Measurements from ENCODE around the gene WNT5B.

The WNT5B gene

GRCh38 chr12:1603269-1603993 lies 25.6 kb upstream of the WNT5B start:
- Histone ChIP-seq H3K79me2 (ENCODE audit: low read length) (no peaks in the 10 kb centered on the region), H3K9me3 (ENCODE audit: insufficient read depth, low read length) (no peaks in the 10 kb centered on the region), H3K27me3 (ENCODE audit: low read depth, low read length) (0 out of 2 replicates have a peak, but pooled peaks cover 1% of the 10 kb centered on the region), H3K4me3 (ENCODE audit: low read length) (no peak overlapping the region), H4K20me1 (ENCODE audit: insufficient read depth, low read length) (peaks cover 3% of the 10 kb centered on the region; the same call in 1 of the 2 replicates), H3K36me3 (replicated peaks; ENCODE audit: low read depth, low read length) (no peaks in the 10 kb centered on the region), H3K4me2 (ENCODE audit: low read length) (no peak overlapping the region), H3K4me1 (ENCODE audit: low read length) (peaks cover 41% of the 10 kb centered on the region), H3K27ac (ENCODE audit: low read length) (no peak overlapping the region), H3K9ac (ENCODE audit: low read length) (no peak overlapping the region), H2AFZ (ENCODE audit: low read depth, low read length) (no peak overlapping the region)
- TF ChIP-seq CTCF (IDR thresholded peaks at IDR 0.05; ENCODE audit: low read depth, low read length) (no peak), EZH2phosphoT487 (IDR thresholded peaks at IDR 0.05; ENCODE audit: low read depth) (no peak)

DNA sequence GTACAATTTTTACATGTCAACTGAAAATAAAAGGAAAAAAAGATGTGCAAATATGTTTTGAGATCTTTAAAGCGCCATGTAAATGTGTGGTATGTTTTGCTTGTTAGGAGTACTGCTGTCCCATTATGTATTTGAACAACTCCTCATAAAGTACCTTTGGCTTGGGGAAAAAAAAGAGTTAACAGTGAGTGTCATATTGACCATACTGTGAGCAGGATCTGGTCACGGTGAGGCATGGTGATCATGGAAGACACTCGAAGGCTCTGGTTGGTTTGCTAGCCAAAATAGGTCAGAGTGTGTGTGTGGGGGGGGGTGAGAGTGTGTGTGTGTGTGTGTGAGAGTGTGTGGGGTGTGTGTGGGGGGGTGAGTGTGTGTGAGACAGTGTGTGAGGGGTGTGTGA lies 24.6 kb upstream of the WNT5B start:
- no peaks in the 10 kb centered on the region for H3K36me3 ChIP-seq (replicated peaks; ENCODE audit: low read depth, low read length)
- H3K79me2 ChIP-seq (ENCODE audit: low read length) = no peaks in the 10 kb centered on the region
- H3K27me3 ChIP-seq (ENCODE audit: low read depth, low read length) = 0 out of 2 replicates have a peak, but pooled peaks cover 3% of the 10 kb centered on the region
- H3K4me3 ChIP-seq (ENCODE audit: low read length) = no peak overlapping the region
- TF ChIP-seq EZH2phosphoT487 (IDR thresholded peaks at IDR 0.05; ENCODE audit: low read depth) = no peak
- TF ChIP-seq CTCF (IDR thresholded peaks at IDR 0.05; ENCODE audit: low read depth, low read length) = no peak
- H3K9me3 ChIP-seq (ENCODE audit: insufficient read depth, low read length) = no peaks in the 10 kb centered on the region
- no peak overlapping the region for H2AFZ ChIP-seq (ENCODE audit: low read depth, low read length)
- peaks cover 3% of the 10 kb centered on the region; the same call in 1 of the 2 replicates for H4K20me1 ChIP-seq (ENCODE audit: insufficient read depth, low read length)
- no peak overlapping the region for H3K27ac ChIP-seq (ENCODE audit: low read length)
- H3K4me1 ChIP-seq (ENCODE audit: low read length) = peaks cover 46% of the 10 kb centered on the region
- no peak overlapping the region for H3K9ac ChIP-seq (ENCODE audit: low read length)
- H3K4me2 ChIP-seq (ENCODE audit: low read length) = no peak overlapping the region

DNA sequence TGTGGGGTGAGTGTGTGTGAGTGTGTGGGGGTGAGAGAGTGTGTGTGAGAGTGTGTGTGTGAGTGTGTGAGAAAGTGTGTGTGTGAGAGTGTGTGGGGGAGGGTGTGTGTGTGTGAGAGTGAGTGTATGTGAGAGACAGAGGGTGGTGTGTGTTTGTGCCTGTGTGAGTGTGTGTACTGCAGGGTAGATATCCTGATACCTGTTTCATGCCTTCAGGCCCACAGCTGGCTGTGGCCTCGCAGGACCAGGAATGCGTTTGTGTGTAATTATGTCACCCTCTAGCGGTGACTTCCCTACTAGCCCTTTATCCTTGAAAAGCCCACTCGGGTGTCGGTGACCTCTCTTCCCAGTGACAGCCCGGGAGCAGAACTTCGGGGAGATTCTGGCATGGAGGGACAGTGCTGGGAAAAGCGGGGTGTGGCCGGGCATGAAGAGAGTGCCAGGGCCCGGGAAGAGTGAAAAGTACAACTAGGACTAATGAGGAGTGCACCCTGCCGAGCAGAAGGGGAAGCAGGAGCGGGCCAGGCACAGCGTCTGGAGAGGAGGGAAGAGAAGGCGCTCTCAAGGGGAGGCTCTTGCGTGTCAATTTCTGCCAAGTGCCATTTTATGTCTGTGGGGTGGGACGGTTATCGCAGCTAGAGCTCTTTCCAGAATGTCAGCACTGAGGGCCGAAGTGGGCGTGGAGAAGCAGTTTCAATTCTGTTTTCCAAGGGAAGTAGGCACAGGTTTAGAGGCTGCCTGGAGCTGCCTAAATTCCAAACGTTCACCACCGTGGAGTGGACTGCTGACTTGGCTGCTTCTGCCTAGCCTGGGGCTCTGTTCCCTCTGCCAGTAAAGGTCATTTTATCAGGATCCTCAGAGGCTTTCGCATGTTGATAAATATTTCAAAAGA lies 23.7 kb upstream of the WNT5B start:
- H3K9ac ChIP-seq (ENCODE audit: low read length) = peak overlapping the region; percentile 56
- H3K9me3 ChIP-seq (ENCODE audit: insufficient read depth, low read length) = no peaks in the 10 kb centered on the region
- H4K20me1 ChIP-seq (ENCODE audit: insufficient read depth, low read length) = peaks cover 3% of the 10 kb centered on the region; the same call in 1 of the 2 replicates
- H3K36me3 ChIP-seq (replicated peaks; ENCODE audit: low read depth, low read length) = no peaks in the 10 kb centered on the region
- TF ChIP-seq CTCF (IDR thresholded peaks at IDR 0.05; ENCODE audit: low read depth, low read length) (peak; percentile 79), EZH2phosphoT487 (IDR thresholded peaks at IDR 0.05; ENCODE audit: low read depth) (no peak)
- peaks cover 46% of the 10 kb centered on the region for H3K4me1 ChIP-seq (ENCODE audit: low read length)
- peak overlapping the region; percentile 100 for H3K4me2 ChIP-seq (ENCODE audit: low read length)
- no peak overlapping the region for H2AFZ ChIP-seq (ENCODE audit: low read depth, low read length)
- no peaks in the 10 kb centered on the region for H3K79me2 ChIP-seq (ENCODE audit: low read length)
- H3K27me3 ChIP-seq (ENCODE audit: low read depth, low read length) = 0 out of 2 replicates have a peak, but pooled peaks cover 3% of the 10 kb centered on the region
- H3K27ac ChIP-seq (ENCODE audit: low read length) = no peak overlapping the region
- H3K4me3 ChIP-seq (ENCODE audit: low read length) = peak overlapping the region; percentile 81

All from OCI-LY3 (cell line).